Mesenchymal stem cell (in vitro differentiated cells and primary cell): ENCODE measurements around the gene KHK.
A peak's percentile ranks its signal among the peaks of the same experiment; 100 is the strongest.

Experiments
- DNase-seq: peaks from one replicate; pipeline ENCODE4 v3.0.0-alpha.2; 2013
- H2AFZ ChIP-seq: one replicate; pipeline ENCODE4 v1.6.1; 2013; ENCODE audit warnings: low read depth, mild to moderate bottlenecking, control low read depth, inconsistent platforms, low read length, moderate library complexity
- H2AK5ac ChIP-seq: 2 replicates; pipeline ENCODE4 v1.6.1; 2013; ENCODE audit warnings: low read length, moderate library complexity, mild to moderate bottlenecking, inconsistent platforms; ENCODE audit not compliant: severe bottlenecking
- H2BK120ac ChIP-seq: one replicate; pipeline ENCODE4 v1.6.1; 2013; ENCODE audit warnings: low read depth, mild to moderate bottlenecking, inconsistent platforms, low read length, moderate library complexity
- H2BK12ac ChIP-seq, 2 experiments: one replicate each; pipeline ENCODE4 v1.6.1; 2013; ENCODE audit warnings: inconsistent platforms in 2 of 2, low read length in 2 of 2, mild to moderate bottlenecking in 2 of 2, moderate library complexity in 2 of 2, control low read depth in 1 of 2
- H2BK15ac ChIP-seq: one replicate; pipeline ENCODE4 v1.6.1; 2013; ENCODE audit warnings: mild to moderate bottlenecking, low read depth, inconsistent platforms; ENCODE audit not compliant: poor library complexity, severe bottlenecking
- H2BK5ac ChIP-seq: 2 replicates; pipeline ENCODE4 v1.6.1; 2013; ENCODE audit warnings: low read depth, mild to moderate bottlenecking, low read length, control low read depth, inconsistent platforms; ENCODE audit not compliant: poor library complexity, severe bottlenecking
- H3K14ac ChIP-seq, 2 experiments: one replicate each; pipeline ENCODE4 v1.6.1; 2013; ENCODE audit warnings: inconsistent platforms in 2 of 2, low read length in 2 of 2, control low read depth in 1 of 2, mild to moderate bottlenecking in 1 of 2, moderate library complexity in 1 of 2
- H3K18ac ChIP-seq, 2 experiments: one replicate each; pipeline ENCODE4 v1.6.1; 2013; ENCODE audit warnings: inconsistent platforms in 2 of 2, low read length in 2 of 2, control low read depth in 1 of 2, low read depth in 1 of 2, mild to moderate bottlenecking in 1 of 2
- H3K23ac ChIP-seq, 2 experiments: one replicate each; pipeline ENCODE4 v1.6.1; 2013; ENCODE audit warnings: inconsistent platforms in 2 of 2, low read length in 2 of 2, mild to moderate bottlenecking in 2 of 2, moderate library complexity in 2 of 2, control low read depth in 1 of 2
- H3K27ac ChIP-seq: 2 replicates; pipeline ENCODE4 v1.5.1; 2013; ENCODE audit warnings: mild to moderate bottlenecking, moderate library complexity, low read length, control low read depth, inconsistent platforms; ENCODE audit not compliant: poor library complexity, severe bottlenecking
- H3K27me3 ChIP-seq, 2 experiments: 2 replicates each; pipeline versions ENCODE4 v1.6.1 to v1.7.0; 2013; ENCODE audit warnings: low read length in 2 of 2, mild to moderate bottlenecking in 2 of 2, moderate library complexity in 2 of 2, control low read depth in 1 of 2, inconsistent platforms in 1 of 2; ENCODE audit not compliant: control insufficient read depth in 1 of 2, insufficient read depth in 1 of 2
- H3K36me3 ChIP-seq, 2 experiments: 2 replicates each; pipeline versions ENCODE4 v1.6.1 to v1.7.0; 2013; ENCODE audit warnings: low read length in 2 of 2, control low read depth in 1 of 2, inconsistent platforms in 1 of 2, low read depth in 1 of 2, mild to moderate bottlenecking in 1 of 2; ENCODE audit not compliant: insufficient read depth in 2 of 2, control insufficient read depth in 1 of 2
- H3K4ac ChIP-seq, 2 experiments: one replicate each; pipeline ENCODE4 v1.6.1; 2013; ENCODE audit warnings: inconsistent platforms in 2 of 2, low read length in 2 of 2, mild to moderate bottlenecking in 2 of 2, moderate library complexity in 2 of 2, control low read depth in 1 of 2, low read depth in 1 of 2
- H3K4me1 ChIP-seq: 2 replicates; pipeline ENCODE4 v1.6.1; 2013; ENCODE audit warnings: low read depth, low read length, control low read depth; ENCODE audit not compliant: control insufficient read depth, insufficient read depth
- H3K4me2 ChIP-seq: 2 replicates; pipeline ENCODE4 v1.6.1; 2013; ENCODE audit warnings: low read length, mild to moderate bottlenecking, inconsistent platforms; ENCODE audit not compliant: poor library complexity, severe bottlenecking
- H3K4me3 ChIP-seq, 2 experiments: 2 replicates each; pipeline versions ENCODE4 v1.5.1 to v1.7.0; 2013; ENCODE audit warnings: low read length in 2 of 2, mild to moderate bottlenecking in 2 of 2, control low read depth in 1 of 2, low read depth in 1 of 2; ENCODE audit not compliant: insufficient read depth in 1 of 2
- H3K79me1 ChIP-seq: replicated peaks from 2 replicates; pipeline ENCODE4 v1.6.1; 2013; ENCODE audit warnings: mild to moderate bottlenecking, control low read depth, low read length, inconsistent platforms; ENCODE audit not compliant: poor library complexity, severe bottlenecking
- H3K9ac ChIP-seq: 2 replicates; pipeline ENCODE4 v1.7.0; 2013; ENCODE audit warnings: mild to moderate bottlenecking, low read length, moderate library complexity
- H3K9me3 ChIP-seq: 2 replicates; pipeline ENCODE4 v1.7.0; 2013; ENCODE audit warnings: mild to moderate bottlenecking, low read length; ENCODE audit not compliant: control insufficient read depth
- H4K8ac ChIP-seq: one replicate; pipeline ENCODE4 v1.6.1; 2013; ENCODE audit warnings: inconsistent platforms, mild to moderate bottlenecking, low read length, moderate library complexity
- H4K91ac ChIP-seq: one replicate; pipeline ENCODE4 v1.6.1; 2013; ENCODE audit warnings: mild to moderate bottlenecking, low read length, inconsistent platforms
- WGBS: methylation state at CpG from one replicate; pipeline ENCODE4 v1.1.7; 2013; ENCODE audit warnings: mixed read lengths; 5-methylcytosine and 5-hydroxymethylcytosine counted together

The KHK gene

GRCh38 chr2:27133195-27133875 lies 46.8 kb downstream of the KHK start:
- H3K9ac ChIP-seq: peak overlapping the region; percentile 92
- no peak overlapping the region for H2BK12ac ChIP-seq
- no peak overlapping the region for H3K18ac ChIP-seq
- H3K79me1 ChIP-seq: peaks cover 23% of the 10 kb centered on the region
- peak overlapping the region in 1 of 2 experiments; percentile 44 for H3K14ac ChIP-seq
- DNase-seq: no peak
- H3K36me3 ChIP-seq: peaks cover 41% of the 10 kb centered on the region in 2 experiments
- H3K27me3 ChIP-seq: peaks cover 0 to 5% of the 10 kb centered on the region in 2 experiments
- WGBS: 69% methylated on average over 12 of the region's 14 CpGs
- no peak overlapping the region for H4K8ac ChIP-seq
- H2AK5ac ChIP-seq: no peak overlapping the region
- no peaks in the 10 kb centered on the region for H3K9me3 ChIP-seq
- peak overlapping the region; percentile 81 for H3K4me2 ChIP-seq
- H3K4ac ChIP-seq: no peak overlapping the region
- peak overlapping the region; percentile 12 to 93 for H3K4me3 ChIP-seq
- no peak overlapping the region for H2BK5ac ChIP-seq
- no peak overlapping the region for H3K27ac ChIP-seq
- H3K4me1 ChIP-seq: peaks cover 17% of the 10 kb centered on the region
- H3K23ac ChIP-seq: no peak overlapping the region
- no peak overlapping the region for H2BK15ac ChIP-seq
- H2BK120ac ChIP-seq: no peak overlapping the region
- H2AFZ ChIP-seq: no peak overlapping the region
- H4K91ac ChIP-seq: no peak overlapping the region

DNA sequence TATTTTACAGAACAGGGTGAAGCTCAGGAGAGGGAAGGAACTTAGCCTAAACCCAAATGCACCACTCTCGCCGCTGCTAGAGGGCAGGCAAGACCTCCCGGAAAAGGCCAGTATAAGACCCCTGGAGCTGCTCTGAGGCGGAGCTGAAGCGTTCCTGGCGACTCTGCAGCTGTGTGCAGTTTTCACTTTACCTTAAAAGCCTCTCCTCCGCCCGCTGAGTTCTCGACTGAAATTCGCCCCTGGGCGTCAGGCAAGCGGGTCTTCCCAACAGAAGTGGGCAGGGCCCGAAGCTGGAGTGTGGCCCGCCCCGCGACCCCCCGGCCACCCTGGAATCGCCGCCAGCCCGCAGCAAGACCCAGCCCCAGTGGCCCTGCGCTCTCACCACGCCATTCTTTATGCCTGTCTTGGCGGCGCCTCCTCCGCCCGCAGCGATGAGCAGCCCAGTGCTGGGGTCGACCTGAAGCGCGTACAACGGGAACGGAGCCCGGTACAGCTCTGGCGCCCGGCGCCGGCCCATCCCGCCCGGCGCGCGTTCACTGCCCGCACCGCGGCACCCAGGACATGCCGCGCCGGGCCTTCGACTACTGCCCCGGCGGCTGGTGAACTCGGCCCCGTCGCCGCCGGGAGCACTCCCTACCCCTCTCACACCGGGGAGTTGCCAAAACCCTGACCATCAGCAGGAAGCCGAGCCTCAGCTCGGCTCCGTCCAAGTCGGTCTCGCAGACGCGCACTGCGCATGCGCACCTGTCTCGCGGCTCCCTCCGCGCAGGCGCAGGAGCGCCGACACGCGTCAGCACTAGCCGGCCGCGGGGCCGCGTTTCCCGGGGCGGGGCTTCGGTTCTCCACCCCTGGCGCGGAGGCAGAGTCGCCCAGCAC lies 47.6 kb downstream of the KHK start, which contains the start of gene PREB:
TSS of gene PREB (minus strand) at position 732 of the 876 bp plus-strand sequence. CDS start at position 517, 215 bp downstream.
- H4K8ac ChIP-seq: peak within 1 kb of the TSS; percentile 73
- H2AK5ac ChIP-seq: no peak within 1 kb of the TSS
- H3K4me1 ChIP-seq: peaks cover 17% of the 10 kb centered on the region
- H2BK120ac ChIP-seq: no peak within 1 kb of the TSS
- H3K4me3 ChIP-seq: peak within 1 kb of the TSS; percentile 93 to 97
- H3K4me2 ChIP-seq: peak within 1 kb of the TSS; percentile 81
- peak within 1 kb of the TSS; percentile 94 for H2AFZ ChIP-seq
- peak within 1 kb of the TSS; percentile 92 for H3K9ac ChIP-seq
- H2BK15ac ChIP-seq: peak within 1 kb of the TSS; percentile 85
- H2BK12ac ChIP-seq: no peak within 1 kb of the TSS
- H3K9me3 ChIP-seq: no peaks in the 10 kb centered on the region
- under 1% methylated on average over 69 of the region's 86 CpGs for WGBS
- H3K23ac ChIP-seq: no peak within 1 kb of the TSS
- H3K27ac ChIP-seq: no peak within 1 kb of the TSS
- no peak within 1 kb of the TSS for H2BK5ac ChIP-seq
- H3K4ac ChIP-seq: peak within 1 kb of the TSS; percentile 13 to 29
- H3K27me3 ChIP-seq: peaks cover under 1 to 10% of the 10 kb centered on the region in 2 experiments
- peak within 1 kb of the TSS; percentile 76 to 86 for H3K18ac ChIP-seq
- H4K91ac ChIP-seq: peak within 1 kb of the TSS; percentile 44
- peak within 1 kb of the TSS in 1 of 2 experiments; percentile 97 for H3K14ac ChIP-seq
- peaks cover 23% of the 10 kb centered on the region for H3K79me1 ChIP-seq
- DNase-seq: peak; percentile 92
- peaks cover 41% of the 10 kb centered on the region in 2 experiments for H3K36me3 ChIP-seq

GRCh38 chr2:27134781-27135477 lies 48.4 kb downstream of the KHK start:
- H2BK120ac ChIP-seq: no peak overlapping the region
- H2AFZ ChIP-seq: peak overlapping the region; percentile 60
- peak overlapping the region; percentile 62 for H2BK15ac ChIP-seq
- H2BK12ac ChIP-seq: no peak overlapping the region
- no peak overlapping the region for H2AK5ac ChIP-seq
- H3K4me1 ChIP-seq: peaks cover 17% of the 10 kb centered on the region
- H3K9me3 ChIP-seq: no peaks in the 10 kb centered on the region
- no peak overlapping the region for H2BK5ac ChIP-seq
- H3K23ac ChIP-seq: no peak overlapping the region
- H3K36me3 ChIP-seq: peaks cover 33 to 34% of the 10 kb centered on the region in 2 experiments
- H3K9ac ChIP-seq: peak overlapping the region; percentile 60
- H4K8ac ChIP-seq: peak overlapping the region; percentile 21
- peaks cover 3 to 10% of the 10 kb centered on the region in 2 experiments for H3K27me3 ChIP-seq
- peak overlapping the region in 1 of 2 experiments; percentile 93 for H3K4me3 ChIP-seq
- peak overlapping the region; percentile 44 for H3K4me2 ChIP-seq
- H4K91ac ChIP-seq: peak overlapping the region; percentile 19
- no peak overlapping the region for H3K18ac ChIP-seq
- no peak for DNase-seq
- WGBS: 55% methylated on average over 32 of the region's 33 CpGs
- H3K4ac ChIP-seq: no peak overlapping the region
- no peak overlapping the region for H3K14ac ChIP-seq
- peaks cover 23% of the 10 kb centered on the region for H3K79me1 ChIP-seq
- H3K27ac ChIP-seq: no peak overlapping the region
